ENCODE data around the gene HRH3. TPM values are rescaled to one million over a fixed set of nuclear protein-coding genes. Genes with fewer than 3 reads are reported as not detected.

Gene HRH3
- polyA plus RNA-seq, 3 donors = not detected

DNA sequence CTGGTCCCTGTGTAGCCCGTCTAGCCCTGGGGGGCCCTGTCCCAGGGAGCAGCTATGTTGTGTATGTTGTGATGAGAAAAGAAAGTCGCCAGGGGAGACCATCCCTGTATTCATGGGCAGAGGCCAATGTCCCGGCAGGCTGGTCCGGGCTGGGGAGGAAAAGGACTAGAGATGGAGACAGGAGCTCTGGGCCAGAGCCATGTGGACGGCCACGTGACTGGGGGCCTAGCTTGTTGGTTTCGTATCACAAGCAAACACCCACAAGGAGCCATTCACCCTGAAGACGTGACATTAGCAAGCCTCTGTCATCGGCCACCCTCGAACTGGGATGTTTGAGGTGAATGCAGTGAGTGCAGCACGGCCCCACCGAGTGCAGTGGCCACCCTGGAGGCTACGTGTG lies 2.9 kb upstream of the HRH3 start:
- Mint-ChIP-seq H3K27ac (no peak overlapping the region), H3K27me3 (ENCODE audit: low read depth in 3 of 3) (peaks cover 33 to 65% (median 65%) of the 10 kb centered on the region in 3 donors), H3K9me3 (peaks cover 0 to 5% (median 1%) of the 10 kb centered on the region in 7 donors), H3K36me3 (no peaks in the 10 kb centered on the region), H3K4me3 (no peak overlapping the region), H3K4me1 (no peaks in the 10 kb centered on the region)
- intact Hi-C loops (cut with micrococcal nuclease) = no loop called here
- no peak overlapping the region for H3K4me3 ChIP-seq (replicated peaks in 1 of 3; ENCODE audit: low read depth in 2 of 3, low read length in 3 of 3)
- 80% methylated on average over 5 of the region's 13 CpGs for WGBS (ENCODE audit: insufficient coverage)
- no peak overlapping the region for H2AFZ ChIP-seq (ENCODE audit: insufficient read depth, low read depth, low read length, poor library complexity, severe bottlenecking)
- H3K9me3 ChIP-seq (replicated peaks in 1 of 2; ENCODE audit: control insufficient read depth in 1 of 2, insufficient read depth in 1 of 2, low read length in 2 of 2) = peaks cover 0 to 3% of the 10 kb centered on the region in 2 donors
- no peaks in the 10 kb centered on the region for H3K36me3 ChIP-seq (replicated peaks in 1 of 2; ENCODE audit: control insufficient read depth in 1 of 2, insufficient read depth in 2 of 2, low read length in 2 of 2)
- H4K20me1 ChIP-seq (ENCODE audit: insufficient read depth, low read length) = no peaks in the 10 kb centered on the region
- H3K27ac ChIP-seq (ENCODE audit: low read depth in 1 of 2, low read length in 2 of 2) = no peak overlapping the region
- TF ChIP-seq, protein P1, sequence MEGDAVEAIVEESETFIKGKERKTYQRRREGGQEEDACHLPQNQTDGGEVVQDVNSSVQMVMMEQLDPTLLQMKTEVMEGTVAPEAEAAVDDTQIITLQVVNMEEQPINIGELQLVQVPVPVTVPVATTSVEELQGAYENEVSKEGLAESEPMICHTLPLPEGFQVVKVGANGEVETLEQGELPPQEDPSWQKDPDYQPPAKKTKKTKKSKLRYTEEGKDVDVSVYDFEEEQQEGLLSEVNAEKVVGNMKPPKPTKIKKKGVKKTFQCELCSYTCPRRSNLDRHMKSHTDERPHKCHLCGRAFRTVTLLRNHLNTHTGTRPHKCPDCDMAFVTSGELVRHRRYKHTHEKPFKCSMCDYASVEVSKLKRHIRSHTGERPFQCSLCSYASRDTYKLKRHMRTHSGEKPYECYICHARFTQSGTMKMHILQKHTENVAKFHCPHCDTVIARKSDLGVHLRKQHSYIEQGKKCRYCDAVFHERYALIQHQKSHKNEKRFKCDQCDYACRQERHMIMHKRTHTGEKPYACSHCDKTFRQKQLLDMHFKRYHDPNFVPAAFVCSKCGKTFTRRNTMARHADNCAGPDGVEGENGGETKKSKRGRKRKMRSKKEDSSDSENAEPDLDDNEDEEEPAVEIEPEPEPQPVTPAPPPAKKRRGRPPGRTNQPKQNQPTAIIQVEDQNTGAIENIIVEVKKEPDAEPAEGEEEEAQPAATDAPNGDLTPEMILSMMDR (IDR thresholded peaks at IDR 0.05) = no peak
- peaks cover 6 to 39% of the 10 kb centered on the region in 2 donors for H3K27me3 ChIP-seq (ENCODE audit: control insufficient read depth in 2 of 2, insufficient read depth in 2 of 2, low read length in 2 of 2)
- no peak overlapping the region for H3K4me2 ChIP-seq (replicated peaks; ENCODE audit: extremely low read depth, low read length, poor library complexity, severe bottlenecking)
- H3K79me2 ChIP-seq (ENCODE audit: insufficient read depth, low read length) = no peaks in the 10 kb centered on the region
- no peak for DNase-seq
- no peaks in the 10 kb centered on the region for H3K4me1 ChIP-seq (ENCODE audit: control insufficient read depth in 1 of 2, insufficient read depth in 2 of 2, low read length in 2 of 2)
- no peak overlapping the region for H3K9ac ChIP-seq (ENCODE audit: insufficient read depth, low read length, poor library complexity, severe bottlenecking)

DNA sequence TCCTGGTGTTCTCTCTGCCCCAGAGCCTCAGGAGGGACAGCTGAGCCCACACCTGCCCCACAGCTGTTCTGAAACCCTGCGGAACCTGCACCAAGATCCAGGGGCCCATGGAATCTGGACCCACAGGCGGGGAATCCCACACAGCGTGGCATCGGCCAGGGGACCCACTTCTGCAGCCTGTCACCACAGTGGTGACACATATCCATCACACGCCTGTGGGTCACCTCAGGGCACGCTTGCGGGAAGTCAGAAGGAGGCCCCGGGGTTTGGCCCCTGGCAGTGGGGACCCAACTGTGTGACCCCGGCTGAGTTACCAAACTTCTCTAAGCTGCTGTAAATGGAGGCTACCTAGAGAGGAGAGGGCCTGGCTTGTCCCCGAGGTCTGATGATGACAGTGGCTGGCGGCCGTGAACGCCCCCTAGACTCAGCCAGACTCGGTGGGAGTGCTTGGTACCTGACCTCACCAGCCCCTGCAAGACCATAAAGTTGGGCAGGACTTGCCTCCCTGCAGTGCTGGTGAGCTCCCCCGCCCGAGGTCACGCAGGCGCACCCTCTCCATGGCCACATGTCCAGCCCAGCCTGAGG lies 2.3 kb upstream of the HRH3 start:
- H3K27me3 Mint-ChIP-seq (ENCODE audit: low read depth in 3 of 3) = peaks cover 33 to 69% (median 65%) of the 10 kb centered on the region in 3 donors
- no peak overlapping the region for H3K9ac ChIP-seq (ENCODE audit: insufficient read depth, low read length, poor library complexity, severe bottlenecking)
- no peak overlapping the region for H3K4me2 ChIP-seq (replicated peaks; ENCODE audit: extremely low read depth, low read length, poor library complexity, severe bottlenecking)
- H3K27ac Mint-ChIP-seq = no peak overlapping the region
- WGBS (ENCODE audit: insufficient coverage) = 89% methylated on average over 18 of the region's 18 CpGs
- H3K4me3 Mint-ChIP-seq = no peak overlapping the region
- no peaks in the 10 kb centered on the region for H4K20me1 ChIP-seq (ENCODE audit: insufficient read depth, low read length)
- no peaks in the 10 kb centered on the region for H3K79me2 ChIP-seq (ENCODE audit: insufficient read depth, low read length)
- intact Hi-C loops (cut with micrococcal nuclease) = no loop called here
- no peaks in the 10 kb centered on the region for H3K4me1 ChIP-seq (ENCODE audit: control insufficient read depth in 1 of 2, insufficient read depth in 2 of 2, low read length in 2 of 2)
- H3K36me3 Mint-ChIP-seq = no peaks in the 10 kb centered on the region
- H3K9me3 Mint-ChIP-seq = peaks cover 0 to 5% (median 1%) of the 10 kb centered on the region in 7 donors
- no peak for DNase-seq
- H3K27me3 ChIP-seq (ENCODE audit: control insufficient read depth in 2 of 2, insufficient read depth in 2 of 2, low read length in 2 of 2) = peaks cover 6 to 43% of the 10 kb centered on the region in 2 donors
- H3K4me1 Mint-ChIP-seq = no peaks in the 10 kb centered on the region
- H2AFZ ChIP-seq (ENCODE audit: insufficient read depth, low read depth, low read length, poor library complexity, severe bottlenecking) = no peak overlapping the region
- H3K36me3 ChIP-seq (replicated peaks in 1 of 2; ENCODE audit: control insufficient read depth in 1 of 2, insufficient read depth in 2 of 2, low read length in 2 of 2) = no peaks in the 10 kb centered on the region
- H3K9me3 ChIP-seq (replicated peaks in 1 of 2; ENCODE audit: control insufficient read depth in 1 of 2, insufficient read depth in 1 of 2, low read length in 2 of 2) = peaks cover 0 to 3% of the 10 kb centered on the region in 2 donors
- TF ChIP-seq, protein P1 (IDR thresholded peaks at IDR 0.05) = no peak
- no peak overlapping the region for H3K27ac ChIP-seq (ENCODE audit: low read depth in 1 of 2, low read length in 2 of 2)
- no peak overlapping the region for H3K4me3 ChIP-seq (replicated peaks in 1 of 3; ENCODE audit: low read depth in 2 of 3, low read length in 3 of 3)

Measured in CD14-positive monocyte (primary cell).